Natural killer cell (primary cell): ENCODE data around the gene CACNA1C. TPM values are rescaled to one million over a fixed set of nuclear protein-coding genes. Genes with fewer than 3 reads are reported as not detected.

ENCODE experiments used
- ATAC-seq, 3 donors: fragments of 150-1000 bp in 2 of 3; fragments of 200-7000 bp in 1 of 3; cut with Tn5 transposase; 1 replicate in 1 of 3; 2 replicates in 2 of 3; pipeline ENCODE4 v1.10.0; 2021; ENCODE audit warnings: mild to moderate bottlenecking in 2 of 3, moderate library complexity in 2 of 3
- DNase-seq, 2 donors: peaks; one replicate each; pipeline versions ENCODE4 v3.0.0 to v3.0.0-alpha.2; 2013 to 2021; ENCODE audit warnings: mixed read lengths in 1 of 2
- H3K27ac ChIP-seq: one replicate; pipeline ENCODE4 v1.5.1; 2013; ENCODE audit warnings: mild to moderate bottlenecking, low read length
- H3K27me3 ChIP-seq: one replicate; pipeline ENCODE4 v1.6.1; 2013; ENCODE audit warnings: low read length; ENCODE audit not compliant: control insufficient read depth, insufficient read depth
- H3K36me3 ChIP-seq: one replicate; pipeline ENCODE4 v1.6.1; 2013; ENCODE audit warnings: low read length; ENCODE audit not compliant: control insufficient read depth, insufficient read depth
- H3K4me1 ChIP-seq: one replicate; pipeline ENCODE4 v1.6.1; 2013; ENCODE audit warnings: low read length; ENCODE audit not compliant: control insufficient read depth, insufficient read depth
- H3K4me3 ChIP-seq: one replicate; pipeline ENCODE4 v1.5.1; 2013; ENCODE audit warnings: low read length
- H3K9me3 ChIP-seq: one replicate; pipeline ENCODE4 v1.6.1; 2013; ENCODE audit warnings: low read length; ENCODE audit not compliant: control insufficient read depth, insufficient read depth
- H3K27ac Mint-ChIP-seq, 2 donors: one replicate each; pipeline ENCODE4 v1.8.0; 2022; ENCODE audit warnings: mild to moderate bottlenecking in 2 of 2, mixed read lengths in 2 of 2, moderate library complexity in 1 of 2
- H3K27me3 Mint-ChIP-seq, 2 donors: one replicate each; pipeline ENCODE4 v1.8.0; 2022; ENCODE audit warnings: low read depth in 2 of 2, mixed read lengths in 2 of 2
- H3K36me3 Mint-ChIP-seq: one replicate; pipeline ENCODE4 v1.8.0; 2022; ENCODE audit warnings: mixed read lengths
- H3K4me1 Mint-ChIP-seq, 2 donors: one replicate each; pipeline ENCODE4 v1.8.0; 2022; ENCODE audit warnings: mixed read lengths in 2 of 2
- H3K4me3 Mint-ChIP-seq: one replicate; pipeline ENCODE4 v1.8.0; 2022; ENCODE audit warnings: mild to moderate bottlenecking, moderate library complexity, mixed read lengths
- H3K9me3 Mint-ChIP-seq, 2 donors: one replicate each; pipeline ENCODE4 v1.8.0; 2022; ENCODE audit warnings: mixed read lengths in 2 of 2
- WGBS: methylation state at CpG from one replicate; pipeline ENCODE4 v1.1.7; 2013; ENCODE audit warnings: missing lambda C conversion rate; ENCODE audit not compliant: insufficient coverage; 5-methylcytosine and 5-hydroxymethylcytosine counted together
- intact Hi-C: fragments of 100-400 bp; cut with micrococcal nuclease; formaldehyde crosslinking; loops from one replicate; pipeline ENCODE4 v1.14.2; 2022
- total RNA-seq, 4 donors: library from RNA; stranded (reverse); fragments of 120-200 nt in 1 of 4; gene quantifications; one replicate each; pipeline versions ENCODE4 v1.2.3 to v1.2.4, GENCODE V29; 2013 to 2022
- TF ChIP-seq, protein P1 (sequence below): fragments of 200-600 bp; IDR thresholded peaks from one replicate; pipeline ENCODE4 v1.8.0; 2022; ENCODE audit warnings: antibody characterized with exemption

The CACNA1C gene
- total RNA-seq, 3 donors from 2014 or later (not counting 1 experiment from before 2014, with no cell fraction given): 0.07 to 0.35 (median 0.08) TPM

DNA sequence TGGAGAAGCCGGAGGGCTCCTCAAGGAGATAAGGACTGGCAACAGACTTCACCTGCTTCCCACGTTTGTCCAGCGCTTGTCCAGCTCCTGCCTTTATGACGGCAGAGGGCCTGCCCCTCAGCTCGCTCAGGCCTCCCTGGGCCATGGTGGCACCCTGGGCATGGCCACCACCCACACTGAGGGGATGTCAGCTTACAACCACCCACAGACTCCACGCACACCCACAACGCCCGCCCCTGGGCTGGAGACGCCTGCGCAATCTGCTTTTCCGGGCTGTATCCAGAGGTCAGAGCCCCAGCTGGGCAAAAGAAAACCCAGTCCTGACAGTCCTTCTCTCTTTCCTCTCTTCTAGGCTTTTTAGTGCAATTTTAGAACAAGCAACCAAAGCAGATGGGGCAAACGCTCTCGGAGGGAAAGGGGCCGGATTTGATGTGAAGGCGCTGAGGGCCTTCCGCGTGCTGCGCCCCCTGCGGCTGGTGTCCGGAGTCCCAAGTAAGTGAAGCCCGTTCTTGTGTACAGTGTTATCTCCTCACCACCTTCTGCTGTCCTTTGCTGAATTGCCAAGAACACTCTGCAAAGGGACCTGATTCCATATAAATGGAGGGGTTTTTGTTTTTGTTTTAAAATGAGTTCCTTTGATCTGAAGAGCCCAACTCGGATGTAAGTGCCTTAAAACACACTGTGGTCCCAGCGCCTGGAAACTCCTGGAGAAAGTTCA, 404.6 kb downstream of the CACNA1C start:
- Histone ChIP-seq H3K4me3 (no peak overlapping the region), H3K9me3 (no peaks in the 10 kb centered on the region), H3K4me1 (peaks cover 4% of the 10 kb centered on the region), H3K27ac (no peak overlapping the region), H3K27me3 (no peaks in the 10 kb centered on the region), H3K36me3 (no peaks in the 10 kb centered on the region)
- intact Hi-C loops: no loop called here
- Mint-ChIP-seq H3K27me3 (no peaks in the 10 kb centered on the region), H3K4me3 (no peak overlapping the region), H3K27ac (no peak overlapping the region), H3K4me1 (no peaks in the 10 kb centered on the region), H3K9me3 (no peaks in the 10 kb centered on the region), H3K36me3 (no peaks in the 10 kb centered on the region)
- TF ChIP-seq, protein P1, sequence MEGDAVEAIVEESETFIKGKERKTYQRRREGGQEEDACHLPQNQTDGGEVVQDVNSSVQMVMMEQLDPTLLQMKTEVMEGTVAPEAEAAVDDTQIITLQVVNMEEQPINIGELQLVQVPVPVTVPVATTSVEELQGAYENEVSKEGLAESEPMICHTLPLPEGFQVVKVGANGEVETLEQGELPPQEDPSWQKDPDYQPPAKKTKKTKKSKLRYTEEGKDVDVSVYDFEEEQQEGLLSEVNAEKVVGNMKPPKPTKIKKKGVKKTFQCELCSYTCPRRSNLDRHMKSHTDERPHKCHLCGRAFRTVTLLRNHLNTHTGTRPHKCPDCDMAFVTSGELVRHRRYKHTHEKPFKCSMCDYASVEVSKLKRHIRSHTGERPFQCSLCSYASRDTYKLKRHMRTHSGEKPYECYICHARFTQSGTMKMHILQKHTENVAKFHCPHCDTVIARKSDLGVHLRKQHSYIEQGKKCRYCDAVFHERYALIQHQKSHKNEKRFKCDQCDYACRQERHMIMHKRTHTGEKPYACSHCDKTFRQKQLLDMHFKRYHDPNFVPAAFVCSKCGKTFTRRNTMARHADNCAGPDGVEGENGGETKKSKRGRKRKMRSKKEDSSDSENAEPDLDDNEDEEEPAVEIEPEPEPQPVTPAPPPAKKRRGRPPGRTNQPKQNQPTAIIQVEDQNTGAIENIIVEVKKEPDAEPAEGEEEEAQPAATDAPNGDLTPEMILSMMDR: no peak
- ATAC-seq (no peak), DNase-seq (no peak)
- WGBS: 93% methylated on average over 23 of the region's 23 CpGs

DNA sequence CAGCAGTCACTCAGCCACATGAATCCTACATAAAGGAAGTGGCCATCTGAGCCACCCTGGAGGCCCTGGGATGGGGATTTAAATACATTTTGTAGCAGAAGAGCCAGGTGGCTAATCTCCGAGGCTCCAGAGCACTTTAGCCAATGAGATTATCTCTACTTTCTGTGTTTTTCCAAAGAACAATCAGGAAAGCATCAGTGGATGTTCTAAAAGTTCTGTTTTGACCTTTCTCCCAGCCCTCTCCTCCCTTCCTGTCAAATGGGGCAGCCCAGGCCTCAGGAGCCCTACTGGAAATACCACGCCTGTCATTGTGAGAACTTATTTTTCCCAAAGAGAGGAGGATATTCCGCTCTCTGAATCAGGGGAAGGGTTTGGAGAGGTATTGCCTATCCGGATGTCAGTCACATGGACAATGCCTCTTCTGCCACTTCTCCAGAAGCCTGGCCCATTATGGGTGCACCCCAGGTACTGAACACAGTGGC, 405.2 kb downstream of the CACNA1C start:
- Histone ChIP-seq H3K27me3 (no peaks in the 10 kb centered on the region), H3K36me3 (no peaks in the 10 kb centered on the region), H3K4me1 (peaks cover 4% of the 10 kb centered on the region), H3K9me3 (no peaks in the 10 kb centered on the region), H3K4me3 (no peak overlapping the region), H3K27ac (no peak overlapping the region)
- H3K27me3 Mint-ChIP-seq: no peaks in the 10 kb centered on the region
- no peak overlapping the region for H3K27ac Mint-ChIP-seq
- 90% methylated on average over 4 of the region's 4 CpGs for WGBS
- no peaks in the 10 kb centered on the region for H3K9me3 Mint-ChIP-seq
- intact Hi-C loops: no loop called here
- DNase-seq (no peak), ATAC-seq (no peak)
- H3K4me3 Mint-ChIP-seq: no peak overlapping the region
- no peaks in the 10 kb centered on the region for H3K4me1 Mint-ChIP-seq
- no peaks in the 10 kb centered on the region for H3K36me3 Mint-ChIP-seq
- TF ChIP-seq, protein P1: no peak

DNA sequence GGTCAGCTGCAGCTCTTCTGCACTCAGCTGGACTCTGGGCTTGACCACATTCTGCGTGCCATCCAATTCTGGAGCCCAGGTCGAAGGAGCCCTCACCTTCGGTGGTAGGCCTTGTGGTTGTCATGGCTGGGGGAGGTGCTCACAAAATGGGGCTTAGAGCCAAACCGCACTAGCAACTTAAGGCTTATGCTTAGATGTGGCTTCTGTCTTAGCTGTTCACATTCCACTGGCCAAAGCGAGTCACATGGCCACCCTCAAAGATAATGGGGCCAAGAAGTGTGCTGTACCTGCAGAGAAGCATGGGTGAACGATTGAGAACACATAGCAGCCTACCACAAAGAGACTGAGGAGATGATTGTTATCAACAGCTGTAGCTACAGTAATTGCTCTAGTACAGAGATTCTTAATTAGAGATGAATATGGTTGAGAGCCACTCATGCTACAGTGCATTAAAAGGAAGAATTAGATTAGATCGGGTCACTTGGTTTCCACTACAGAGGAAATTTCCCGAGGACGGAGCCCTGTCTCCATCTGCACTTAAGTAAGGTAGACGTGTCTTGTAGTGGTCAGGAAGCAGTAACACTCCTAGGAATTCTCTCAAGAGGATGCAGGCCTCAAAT, 407.4 kb downstream of the CACNA1C start:
- Mint-ChIP-seq H3K4me3 (no peak overlapping the region), H3K4me1 (no peaks in the 10 kb centered on the region), H3K27me3 (peaks cover 0 to 4% of the 10 kb centered on the region in 2 donors), H3K36me3 (no peaks in the 10 kb centered on the region), H3K27ac (no peak overlapping the region), H3K9me3 (no peaks in the 10 kb centered on the region)
- no peak for ATAC-seq
- Histone ChIP-seq H3K27me3 (no peaks in the 10 kb centered on the region), H3K9me3 (no peaks in the 10 kb centered on the region), H3K4me3 (no peak overlapping the region), H3K27ac (no peak overlapping the region), H3K36me3 (no peaks in the 10 kb centered on the region), H3K4me1 (peaks cover 4% of the 10 kb centered on the region)
- peak in 1 of 2 donors; percentile 18 for DNase-seq
- intact Hi-C loops: no loop called here
- 50% methylated on average over 10 of the region's 10 CpGs for WGBS
- TF ChIP-seq, protein P1: no peak
